ENCODE data around the gene TLR7. TPM values are rescaled to one million over a fixed set of nuclear protein-coding genes. Genes with fewer than 3 reads are reported as not detected.

TLR7 gene
- total and polyA plus RNA-seq, 2 donors (not counting 1 experiment from before 2014, with no cell fraction given) = not detected

GRCh38 chrX:12820737-12821136, 46.1 kb upstream of the TLR7 start:
- H4K20me1 ChIP-seq (ENCODE audit: control insufficient read depth, extremely low read depth, insufficient read depth, low read length) = no peaks in the 10 kb centered on the region
- H2AFZ ChIP-seq (ENCODE audit: low read length) = no peak overlapping the region
- H3K27ac ChIP-seq (ENCODE audit: insufficient read depth, low read length) = no peak overlapping the region
- no peak overlapping the region for H3K9ac ChIP-seq (ENCODE audit: insufficient read depth, low read length)
- H3K79me2 ChIP-seq (ENCODE audit: control insufficient read depth, insufficient read depth, low read length) = no peaks in the 10 kb centered on the region
- no peaks in the 10 kb centered on the region for H3K9me3 ChIP-seq (ENCODE audit: control insufficient read depth, insufficient read depth, low read depth, low read length)
- no peak for DNase-seq (ENCODE audit: low read depth in 2 of 2)
- H3K4me2 ChIP-seq (ENCODE audit: extremely low read depth, insufficient read depth, low read length) = no peak overlapping the region
- no peaks in the 10 kb centered on the region for H3K27me3 ChIP-seq (ENCODE audit: control insufficient read depth, insufficient read depth, low read length)
- no peak overlapping the region for H3K4me3 ChIP-seq (replicated peaks in 1 of 4; ENCODE audit: control extremely low read depth in 1 of 4, insufficient read depth in 1 of 4, low read depth in 3 of 4, low read length in 4 of 4)
- no peaks in the 10 kb centered on the region for H3K36me3 ChIP-seq (ENCODE audit: control insufficient read depth, insufficient read depth, low read length)
- H3K4me1 ChIP-seq (ENCODE audit: control insufficient read depth, extremely low read depth, insufficient read depth, low read length) = no peaks in the 10 kb centered on the region
- no peak for TF ChIP-seq EZH2 (IDR thresholded peaks at IDR 0.05; ENCODE audit: low read length, missing control alignments)

- H3K4me3 ChIP-seq (replicated peaks in 1 of 4; ENCODE audit: control extremely low read depth in 1 of 4, insufficient read depth in 1 of 4, low read depth in 3 of 4, low read length in 4 of 4) = no peak overlapping the region
- no peaks in the 10 kb centered on the region for H3K9me3 ChIP-seq (ENCODE audit: control insufficient read depth, insufficient read depth, low read depth, low read length)
- peak in 1 of 2 donors; percentile 3 for DNase-seq (ENCODE audit: low read depth in 2 of 2)
- no peak overlapping the region for H3K9ac ChIP-seq (ENCODE audit: insufficient read depth, low read length)
- H3K27ac ChIP-seq (ENCODE audit: insufficient read depth, low read length) = no peak overlapping the region
- H2AFZ ChIP-seq (ENCODE audit: low read length) = no peak overlapping the region
- no peaks in the 10 kb centered on the region for H3K4me1 ChIP-seq (ENCODE audit: control insufficient read depth, extremely low read depth, insufficient read depth, low read length)
- TF ChIP-seq EZH2 (IDR thresholded peaks at IDR 0.05; ENCODE audit: low read length, missing control alignments) (no peak), CTCF (conservative IDR thresholded peaks at IDR 0.05 in 1 of 2, IDR thresholded peaks at IDR 0.05 in 1 of 2; ENCODE audit: low read depth in 1 of 2, low read length in 2 of 2) (peak in 1 of 2 donors; percentile 22)
- no peak overlapping the region for H3K4me2 ChIP-seq (ENCODE audit: extremely low read depth, insufficient read depth, low read length)
- H3K36me3 ChIP-seq (ENCODE audit: control insufficient read depth, insufficient read depth, low read length) = no peaks in the 10 kb centered on the region
- H3K27me3 ChIP-seq (ENCODE audit: control insufficient read depth, insufficient read depth, low read length) = no peaks in the 10 kb centered on the region
- H3K79me2 ChIP-seq (ENCODE audit: control insufficient read depth, insufficient read depth, low read length) = no peaks in the 10 kb centered on the region
- H4K20me1 ChIP-seq (ENCODE audit: control insufficient read depth, extremely low read depth, insufficient read depth, low read length) = no peaks in the 10 kb centered on the region
Measured at GRCh38 chrX:12824944-12825343, 41.9 kb upstream of the TLR7 start.

- no peaks in the 10 kb centered on the region for H3K79me2 ChIP-seq (ENCODE audit: control insufficient read depth, insufficient read depth, low read length)
- DNase-seq (ENCODE audit: low read depth in 2 of 2) = peak; percentile 2 to 62
- no peaks in the 10 kb centered on the region for H3K9me3 ChIP-seq (ENCODE audit: control insufficient read depth, insufficient read depth, low read depth, low read length)
- H3K27ac ChIP-seq (ENCODE audit: insufficient read depth, low read length) = no peak overlapping the region
- no peaks in the 10 kb centered on the region for H3K36me3 ChIP-seq (ENCODE audit: control insufficient read depth, insufficient read depth, low read length)
- no peak overlapping the region for H3K9ac ChIP-seq (ENCODE audit: insufficient read depth, low read length)
- no peak for TF ChIP-seq CTCF (conservative IDR thresholded peaks at IDR 0.05 in 1 of 2, IDR thresholded peaks at IDR 0.05 in 1 of 2; ENCODE audit: low read depth in 1 of 2, low read length in 2 of 2)
- TF ChIP-seq EZH2 (IDR thresholded peaks at IDR 0.05; ENCODE audit: low read length, missing control alignments) = no peak
- no peaks in the 10 kb centered on the region for H4K20me1 ChIP-seq (ENCODE audit: control insufficient read depth, extremely low read depth, insufficient read depth, low read length)
- no peak overlapping the region for H3K4me3 ChIP-seq (replicated peaks in 1 of 4; ENCODE audit: control extremely low read depth in 1 of 4, insufficient read depth in 1 of 4, low read depth in 3 of 4, low read length in 4 of 4)
- H3K4me2 ChIP-seq (ENCODE audit: extremely low read depth, insufficient read depth, low read length) = no peak overlapping the region
- H3K27me3 ChIP-seq (ENCODE audit: control insufficient read depth, insufficient read depth, low read length) = no peaks in the 10 kb centered on the region
- no peak overlapping the region for H2AFZ ChIP-seq (ENCODE audit: low read length)
- no peaks in the 10 kb centered on the region for H3K4me1 ChIP-seq (ENCODE audit: control insufficient read depth, extremely low read depth, insufficient read depth, low read length)
Measured at GRCh38 chrX:12825801-12826200, 41.1 kb upstream of the TLR7 start.
